ENCODE results near the gene FGF5. TPM values are rescaled to one million over a fixed set of nuclear protein-coding genes. Genes with fewer than 3 reads are reported as not detected.

FGF5 gene
- total RNA-seq, 1 experiment from 2014 or later, result not detected

GRCh38 chr4:80252427-80252826, 14.0 kb upstream of the FGF5 start:
- CTCF ChIA-PET, result no interaction called here
- POLR2A ChIA-PET (ENCODE audit: unreplicated experiment), result no interaction called here
- no peak overlapping the region for H3K4me3 ChIP-seq
- H3K27me3 ChIP-seq (ENCODE audit: insufficient read depth, low read depth), result no peaks in the 10 kb centered on the region
- no peaks in the 10 kb centered on the region for H3K4me1 ChIP-seq (replicated peaks; ENCODE audit: insufficient read depth)
- DNase-seq, result no peak
- no peak overlapping the region for H3K4me2 ChIP-seq
- no peaks in the 10 kb centered on the region for H3F3A ChIP-seq (ENCODE audit: insufficient read depth, low read depth)
- BruUV-seq (replicated peaks), result no TSS peak
- H3K36me3 ChIP-seq (ENCODE audit: low read depth), result no peaks in the 10 kb centered on the region
- no peak overlapping the region for H3K27ac ChIP-seq
- no peaks in the 10 kb centered on the region for H3K79me2 ChIP-seq (ENCODE audit: low read depth)
- H3K9me3 ChIP-seq (ENCODE audit: insufficient read depth, low read depth), result no peaks in the 10 kb centered on the region
- no peaks in the 10 kb centered on the region for H4K20me1 ChIP-seq (ENCODE audit: insufficient read depth)
- H2AFZ ChIP-seq, result no peak overlapping the region
- H3K9me2 ChIP-seq (ENCODE audit: insufficient read depth), result no peaks in the 10 kb centered on the region
- intact Hi-C loops (cut with micrococcal nuclease; ENCODE audit: unreplicated experiment), result no loop called here
- TF ChIP-seq CTCF (conservative IDR thresholded peaks at IDR 0.05) (no peak), EZH2 (IDR thresholded peaks at IDR 0.05; ENCODE audit: low read depth) (no peak)

GRCh38 chr4:80252953-80253352, 13.5 kb upstream of the FGF5 start:
- H3K9me3 ChIP-seq (ENCODE audit: insufficient read depth, low read depth), result no peaks in the 10 kb centered on the region
- CTCF ChIA-PET, result no interaction called here

DNA sequence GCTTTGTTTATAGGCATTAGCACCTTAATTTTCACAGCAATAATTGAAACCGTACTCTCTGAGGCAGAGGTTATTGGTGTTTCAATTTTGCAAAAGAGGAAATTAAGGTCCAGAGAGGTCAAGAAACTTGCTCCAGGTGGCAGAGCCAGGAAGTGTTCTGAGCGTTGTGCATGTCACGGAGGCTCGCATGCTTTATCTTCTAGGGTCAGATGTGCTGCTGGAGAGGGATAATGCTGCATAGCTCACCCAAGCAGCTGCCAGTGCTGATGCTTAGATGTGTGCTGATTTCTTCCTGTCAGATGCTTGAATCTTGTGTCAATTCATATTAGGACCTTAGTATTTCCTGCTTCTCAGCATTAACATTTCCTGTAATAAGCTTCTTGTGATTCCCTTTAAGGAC, 13.0 kb upstream of the FGF5 start:
- intact Hi-C loops (cut with micrococcal nuclease; ENCODE audit: unreplicated experiment), result no loop called here
- Histone ChIP-seq H3F3A (ENCODE audit: insufficient read depth, low read depth) (no peaks in the 10 kb centered on the region), H3K9me3 (ENCODE audit: insufficient read depth, low read depth) (no peaks in the 10 kb centered on the region), H2AFZ (no peak overlapping the region), H3K27ac (no peak overlapping the region), H3K27me3 (ENCODE audit: insufficient read depth, low read depth) (no peaks in the 10 kb centered on the region), H3K4me3 (no peak overlapping the region), H3K79me2 (ENCODE audit: low read depth) (no peaks in the 10 kb centered on the region), H3K4me1 (replicated peaks; ENCODE audit: insufficient read depth) (no peaks in the 10 kb centered on the region), H3K4me2 (no peak overlapping the region), H3K9me2 (ENCODE audit: insufficient read depth) (no peaks in the 10 kb centered on the region), H3K36me3 (ENCODE audit: low read depth) (no peaks in the 10 kb centered on the region), H4K20me1 (ENCODE audit: insufficient read depth) (no peaks in the 10 kb centered on the region)
- no peak for DNase-seq
- ChIA-PET POLR2A (ENCODE audit: unreplicated experiment) (no interaction called here), CTCF (no interaction called here)
- no TSS peak for BruUV-seq (replicated peaks)
- no peak for TF ChIP-seq EZH2 (IDR thresholded peaks at IDR 0.05; ENCODE audit: low read depth)
- TF ChIP-seq CTCF (conservative IDR thresholded peaks at IDR 0.05), result no peak

More at GRCh38 chr4:80252953-80253352, 13.5 kb upstream of the FGF5 start:
- TF ChIP-seq CTCF (conservative IDR thresholded peaks at IDR 0.05) (no peak), EZH2 (IDR thresholded peaks at IDR 0.05; ENCODE audit: low read depth) (no peak)
- Histone ChIP-seq H4K20me1 (ENCODE audit: insufficient read depth) (no peaks in the 10 kb centered on the region), H3K27me3 (ENCODE audit: insufficient read depth, low read depth) (no peaks in the 10 kb centered on the region), H2AFZ (no peak overlapping the region), H3F3A (ENCODE audit: insufficient read depth, low read depth) (no peaks in the 10 kb centered on the region), H3K36me3 (ENCODE audit: low read depth) (no peaks in the 10 kb centered on the region), H3K27ac (no peak overlapping the region), H3K4me2 (no peak overlapping the region), H3K4me3 (no peak overlapping the region), H3K4me1 (replicated peaks; ENCODE audit: insufficient read depth) (no peaks in the 10 kb centered on the region), H3K9me2 (ENCODE audit: insufficient read depth) (no peaks in the 10 kb centered on the region), H3K79me2 (ENCODE audit: low read depth) (no peaks in the 10 kb centered on the region)
- BruUV-seq (replicated peaks), result no TSS peak
- intact Hi-C loops (cut with micrococcal nuclease; ENCODE audit: unreplicated experiment), result no loop called here
- POLR2A ChIA-PET (ENCODE audit: unreplicated experiment), result no interaction called here
- DNase-seq, result no peak

Measured in PC-9 (cell line).